Measurements from ENCODE around the gene ZNF771.

ZNF771 gene

GRCh38 chr16:30438835-30439234, 31.4 kb downstream of the ZNF771 start:
- Histone ChIP-seq H3K4me1 (no peaks in the 10 kb centered on the region), H3K4me2 (ENCODE audit: low read length) (no peak overlapping the region), H3K4me3 (ENCODE audit: low read depth, low read length) (no peak overlapping the region), H3K27me3 (ENCODE audit: control insufficient read depth, insufficient read depth, low read length) (no peaks in the 10 kb centered on the region), H2AFZ (no peak overlapping the region), H3K9me3 (ENCODE audit: control insufficient read depth, low read length) (no peaks in the 10 kb centered on the region), H3K79me2 (no peaks in the 10 kb centered on the region), H3K36me3 (ENCODE audit: control insufficient read depth, insufficient read depth, low read length) (no peaks in the 10 kb centered on the region), H3K27ac (no peak overlapping the region), H3K9ac (no peak overlapping the region)
- TF ChIP-seq, protein P1, sequence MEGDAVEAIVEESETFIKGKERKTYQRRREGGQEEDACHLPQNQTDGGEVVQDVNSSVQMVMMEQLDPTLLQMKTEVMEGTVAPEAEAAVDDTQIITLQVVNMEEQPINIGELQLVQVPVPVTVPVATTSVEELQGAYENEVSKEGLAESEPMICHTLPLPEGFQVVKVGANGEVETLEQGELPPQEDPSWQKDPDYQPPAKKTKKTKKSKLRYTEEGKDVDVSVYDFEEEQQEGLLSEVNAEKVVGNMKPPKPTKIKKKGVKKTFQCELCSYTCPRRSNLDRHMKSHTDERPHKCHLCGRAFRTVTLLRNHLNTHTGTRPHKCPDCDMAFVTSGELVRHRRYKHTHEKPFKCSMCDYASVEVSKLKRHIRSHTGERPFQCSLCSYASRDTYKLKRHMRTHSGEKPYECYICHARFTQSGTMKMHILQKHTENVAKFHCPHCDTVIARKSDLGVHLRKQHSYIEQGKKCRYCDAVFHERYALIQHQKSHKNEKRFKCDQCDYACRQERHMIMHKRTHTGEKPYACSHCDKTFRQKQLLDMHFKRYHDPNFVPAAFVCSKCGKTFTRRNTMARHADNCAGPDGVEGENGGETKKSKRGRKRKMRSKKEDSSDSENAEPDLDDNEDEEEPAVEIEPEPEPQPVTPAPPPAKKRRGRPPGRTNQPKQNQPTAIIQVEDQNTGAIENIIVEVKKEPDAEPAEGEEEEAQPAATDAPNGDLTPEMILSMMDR (IDR thresholded peaks at IDR 0.05) = no peak

DNA sequence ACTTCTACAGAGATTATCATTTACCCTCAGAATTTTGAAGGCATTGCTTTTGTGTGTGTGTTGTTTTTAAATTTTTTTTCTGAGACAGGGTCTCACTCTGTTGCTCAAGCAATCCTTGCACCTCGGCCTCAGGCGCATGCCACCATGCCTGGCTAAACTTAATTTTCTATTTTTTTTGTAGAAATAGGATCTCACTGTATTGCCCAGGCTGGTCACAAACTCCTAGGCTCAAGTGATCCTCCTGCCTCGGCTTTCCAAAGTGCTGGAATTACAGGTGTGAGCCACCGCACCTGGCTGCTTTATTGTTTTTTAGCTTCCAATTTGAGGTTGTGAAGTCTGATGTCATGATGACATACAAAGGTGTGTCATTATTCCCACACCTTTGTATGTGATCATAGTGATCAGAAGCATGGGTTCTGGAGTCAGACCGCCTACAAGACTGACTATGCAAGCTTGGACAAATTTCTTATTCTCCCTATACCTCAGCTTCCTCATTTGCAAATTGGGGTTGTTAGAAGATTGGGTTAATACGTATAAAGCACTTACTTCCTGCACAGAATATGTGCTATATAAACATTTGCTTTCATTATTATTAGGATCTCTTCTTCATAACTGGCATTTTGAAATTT, 32.4 kb downstream of the ZNF771 start:
- H3K4me3 ChIP-seq (ENCODE audit: low read depth, low read length) = no peak overlapping the region
- H3K27me3 ChIP-seq (ENCODE audit: control insufficient read depth, insufficient read depth, low read length) = no peaks in the 10 kb centered on the region
- no peaks in the 10 kb centered on the region for H3K36me3 ChIP-seq (ENCODE audit: control insufficient read depth, insufficient read depth, low read length)
- H3K27ac ChIP-seq = no peak overlapping the region
- peaks cover under 1% of the 10 kb centered on the region for H3K79me2 ChIP-seq
- H3K9me3 ChIP-seq (ENCODE audit: control insufficient read depth, low read length) = no peaks in the 10 kb centered on the region
- TF ChIP-seq, protein P1 (IDR thresholded peaks at IDR 0.05) = no peak
- no peak overlapping the region for H2AFZ ChIP-seq
- no peak overlapping the region for H3K4me2 ChIP-seq (ENCODE audit: low read length)
- peaks cover 4% of the 10 kb centered on the region for H3K4me1 ChIP-seq
- H3K9ac ChIP-seq = no peak overlapping the region

DNA sequence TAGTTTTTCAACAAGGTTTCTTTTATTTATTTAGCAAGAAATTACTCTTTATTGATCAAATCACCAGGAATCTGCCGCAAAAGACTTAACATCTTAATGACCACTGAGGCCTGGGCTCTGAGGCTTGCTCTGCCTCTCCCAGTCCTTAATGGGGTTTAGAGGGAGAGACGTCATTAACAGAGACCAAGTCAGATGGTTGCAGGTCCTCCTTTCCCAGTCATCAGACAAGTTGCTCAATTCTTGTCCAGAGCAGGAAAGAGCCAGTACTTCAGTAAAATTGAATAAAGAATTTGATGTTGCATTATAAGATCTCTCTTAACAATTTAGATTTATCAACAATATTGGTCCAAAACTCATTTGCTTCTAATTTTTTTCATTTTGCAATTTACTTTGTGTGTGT, 36.2 kb downstream of the ZNF771 start:
- H3K79me2 ChIP-seq = peaks cover 5% of the 10 kb centered on the region
- TF ChIP-seq, protein P1 (IDR thresholded peaks at IDR 0.05) = no peak
- no peaks in the 10 kb centered on the region for H3K9me3 ChIP-seq (ENCODE audit: control insufficient read depth, low read length)
- no peak overlapping the region for H3K4me3 ChIP-seq (ENCODE audit: low read depth, low read length)
- H2AFZ ChIP-seq = no peak overlapping the region
- peaks cover 6% of the 10 kb centered on the region for H3K4me1 ChIP-seq
- H3K27ac ChIP-seq = no peak overlapping the region
- H3K36me3 ChIP-seq (ENCODE audit: control insufficient read depth, insufficient read depth, low read length) = no peaks in the 10 kb centered on the region
- H3K9ac ChIP-seq = no peak overlapping the region
- H3K27me3 ChIP-seq (ENCODE audit: control insufficient read depth, insufficient read depth, low read length) = no peaks in the 10 kb centered on the region
- H3K4me2 ChIP-seq (ENCODE audit: low read length) = no peak overlapping the region

DNA sequence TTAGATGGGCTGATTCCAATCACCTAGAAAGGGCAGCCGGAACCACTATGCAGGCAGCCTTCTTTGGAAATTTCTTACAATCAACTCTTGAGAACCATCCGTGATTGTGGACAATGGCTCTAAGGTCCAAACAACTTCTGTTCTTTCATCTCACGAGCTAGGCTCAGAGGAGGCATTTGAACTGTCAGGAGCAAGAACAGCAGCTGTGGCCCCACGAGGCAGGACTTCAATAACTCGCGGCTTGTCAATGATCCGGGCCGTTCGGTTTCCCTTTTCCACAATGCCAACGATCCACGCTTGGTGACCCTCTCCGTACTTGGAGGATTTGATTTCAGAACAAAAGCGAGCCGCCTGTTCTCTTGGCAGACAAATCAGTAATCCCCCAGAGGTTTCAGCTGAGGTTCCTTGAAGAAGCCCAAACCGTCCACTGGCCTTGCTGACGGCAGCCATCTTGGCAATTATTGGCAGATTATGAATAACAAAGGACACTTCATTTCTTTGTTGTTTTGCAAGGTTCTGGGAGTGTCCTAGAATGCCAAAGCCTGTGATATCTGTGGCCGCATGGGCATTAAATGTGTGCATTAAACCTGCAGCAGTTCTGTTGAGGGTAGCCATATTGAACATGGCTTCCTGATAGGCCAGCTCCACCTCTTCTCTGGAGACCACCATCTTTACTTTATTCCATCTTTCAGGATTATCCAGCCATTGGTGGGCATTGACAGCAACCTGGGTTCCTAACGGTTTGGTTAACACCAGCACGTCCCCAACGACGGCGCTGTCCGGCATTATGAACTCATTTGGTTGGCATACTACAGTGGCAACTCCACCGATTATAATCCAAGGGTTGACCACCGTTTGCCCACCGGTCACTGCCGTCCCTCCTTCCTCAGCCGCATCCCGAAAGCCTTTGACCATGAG, 37.1 kb downstream of the ZNF771 start:
- Histone ChIP-seq H3K27ac (peak overlapping the region; percentile 84), H3K9me3 (ENCODE audit: control insufficient read depth, low read length) (no peaks in the 10 kb centered on the region), H2AFZ (peak overlapping the region; percentile 95), H3K9ac (peak overlapping the region; percentile 78), H3K36me3 (ENCODE audit: control insufficient read depth, insufficient read depth, low read length) (no peaks in the 10 kb centered on the region), H3K4me3 (ENCODE audit: low read depth, low read length) (peak overlapping the region; percentile 93), H3K79me2 (peaks cover 5% of the 10 kb centered on the region), H3K4me1 (peaks cover 6% of the 10 kb centered on the region), H3K4me2 (ENCODE audit: low read length) (peak overlapping the region; percentile 93), H3K27me3 (ENCODE audit: control insufficient read depth, insufficient read depth, low read length) (no peaks in the 10 kb centered on the region)
- TF ChIP-seq, protein P1 (IDR thresholded peaks at IDR 0.05) = no peak

All from parathyroid adenoma (tissue), 2 donors.